Adipocyte (in vitro differentiated cells): ENCODE results near the gene SMNDC1.

ENCODE experiments used
- DNase-seq: peaks from one replicate; pipeline ENCODE4 v3.0.0-alpha.2; 2015; ENCODE audit warnings: low read depth
- H3K27me3 ChIP-seq: replicated peaks from 2 replicates; pipeline ENCODE4 v1.7.0; 2013; ENCODE audit warnings: mild to moderate bottlenecking, low read length, moderate library complexity; ENCODE audit not compliant: control insufficient read depth, insufficient read depth
- H3K36me3 ChIP-seq: 2 replicates; pipeline ENCODE4 v1.7.0; 2013; ENCODE audit warnings: low read length, mild to moderate bottlenecking, moderate library complexity; ENCODE audit not compliant: control insufficient read depth, insufficient read depth, severe bottlenecking
- H3K4me1 ChIP-seq: 2 replicates; pipeline ENCODE4 v1.7.0; 2013; ENCODE audit warnings: mild to moderate bottlenecking, low read length, moderate library complexity; ENCODE audit not compliant: control insufficient read depth, insufficient read depth
- H3K4me3 ChIP-seq: 2 replicates; pipeline ENCODE4 v1.7.0; 2013; ENCODE audit warnings: mild to moderate bottlenecking, low read length, moderate library complexity
- H3K9ac ChIP-seq: 2 replicates; pipeline ENCODE4 v1.7.0; 2013; ENCODE audit warnings: mild to moderate bottlenecking, low read length, moderate library complexity
- H3K9me3 ChIP-seq: 2 replicates; pipeline ENCODE4 v1.7.0; 2013; ENCODE audit warnings: mild to moderate bottlenecking, low read length, moderate library complexity; ENCODE audit not compliant: control insufficient read depth

SMNDC1 gene

DNA sequence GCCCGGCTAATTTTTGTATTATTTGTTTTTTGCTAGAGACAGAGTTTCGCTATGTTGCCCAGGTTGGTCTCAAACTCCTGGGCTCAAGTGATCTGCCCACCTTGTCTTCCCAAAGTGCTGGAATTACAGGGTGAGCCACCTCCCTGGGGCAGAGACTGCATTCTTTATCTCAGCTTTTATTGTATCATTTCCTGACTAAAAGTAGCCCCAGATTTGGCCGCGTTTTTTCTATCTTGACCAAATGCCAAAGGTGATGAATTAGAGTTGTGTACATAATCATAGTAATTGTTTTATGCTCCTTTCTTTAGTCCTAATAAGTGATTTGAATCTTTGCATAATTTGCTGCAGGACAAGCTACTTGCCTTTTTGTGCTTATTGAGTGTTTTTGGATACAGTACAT lies 3.1 kb upstream of the SMNDC1 start:
- Histone ChIP-seq H3K4me1 (peaks cover 16% of the 10 kb centered on the region), H3K9ac (no peak overlapping the region), H3K9me3 (no peaks in the 10 kb centered on the region), H3K4me3 (no peak overlapping the region), H3K36me3 (peaks cover 4% of the 10 kb centered on the region), H3K27me3 (no peaks in the 10 kb centered on the region)
- no peak for DNase-seq

DNA sequence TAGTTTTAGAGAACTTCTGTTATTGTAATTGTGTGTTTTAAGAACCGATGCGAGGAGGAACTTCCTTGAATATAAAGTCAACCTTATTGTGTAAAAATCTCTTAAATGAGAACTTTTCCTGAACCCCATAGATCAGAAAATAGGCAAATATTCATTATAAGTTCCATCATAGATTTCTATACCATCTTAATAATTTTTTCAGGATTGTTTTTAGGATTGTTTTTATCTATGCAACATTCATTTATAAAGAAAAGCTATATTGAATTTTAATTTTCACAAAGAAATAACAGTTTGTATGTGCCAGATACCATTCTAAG lies 1.7 kb upstream of the SMNDC1 start:
- H3K27me3 ChIP-seq, result no peaks in the 10 kb centered on the region
- H3K9ac ChIP-seq, result peak overlapping the region; percentile 98
- no peaks in the 10 kb centered on the region for H3K9me3 ChIP-seq
- peaks cover 18% of the 10 kb centered on the region for H3K36me3 ChIP-seq
- peak overlapping the region; percentile 46 for H3K4me3 ChIP-seq
- DNase-seq, result no peak
- H3K4me1 ChIP-seq, result peaks cover 25% of the 10 kb centered on the region

DNA sequence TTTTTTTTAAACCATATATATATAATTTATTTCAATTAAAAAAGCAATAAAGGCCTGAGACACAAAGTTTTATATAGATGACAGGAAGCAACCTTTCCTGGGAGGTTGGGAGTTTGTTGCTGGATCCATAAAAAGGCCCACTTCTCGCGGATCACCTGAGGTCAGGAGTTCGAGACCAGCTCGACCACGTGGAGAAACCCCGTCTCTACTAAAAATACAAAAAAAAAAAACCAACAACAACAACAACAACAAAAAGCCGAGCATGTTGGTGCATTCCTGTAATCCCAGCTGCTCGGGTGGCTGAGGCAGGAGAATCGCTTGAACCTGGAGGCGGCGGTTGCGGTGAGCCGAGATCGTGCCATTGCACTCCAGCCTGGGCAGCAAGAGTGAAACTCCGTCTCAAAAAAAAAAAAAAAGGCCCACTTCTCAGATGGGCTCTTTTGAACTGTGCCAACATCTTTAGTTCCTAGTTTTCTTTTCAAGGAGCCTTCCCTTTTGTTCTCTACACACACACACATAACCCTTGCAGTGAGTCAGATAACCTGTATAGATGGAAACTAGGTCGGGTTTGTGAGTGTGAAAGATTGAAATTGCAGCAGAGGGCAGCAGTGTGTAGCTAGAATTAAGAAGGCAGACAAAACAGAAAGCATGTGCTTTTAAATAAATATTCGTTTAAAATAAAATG lies 1.2 kb upstream of the SMNDC1 start:
- Histone ChIP-seq H3K27me3 (no peaks in the 10 kb centered on the region), H3K4me1 (peaks cover 30% of the 10 kb centered on the region), H3K9me3 (no peaks in the 10 kb centered on the region), H3K36me3 (peaks cover 23% of the 10 kb centered on the region), H3K9ac (peak overlapping the region; percentile 98), H3K4me3 (peak overlapping the region; percentile 95)
- DNase-seq, result peak; percentile 92

DNA sequence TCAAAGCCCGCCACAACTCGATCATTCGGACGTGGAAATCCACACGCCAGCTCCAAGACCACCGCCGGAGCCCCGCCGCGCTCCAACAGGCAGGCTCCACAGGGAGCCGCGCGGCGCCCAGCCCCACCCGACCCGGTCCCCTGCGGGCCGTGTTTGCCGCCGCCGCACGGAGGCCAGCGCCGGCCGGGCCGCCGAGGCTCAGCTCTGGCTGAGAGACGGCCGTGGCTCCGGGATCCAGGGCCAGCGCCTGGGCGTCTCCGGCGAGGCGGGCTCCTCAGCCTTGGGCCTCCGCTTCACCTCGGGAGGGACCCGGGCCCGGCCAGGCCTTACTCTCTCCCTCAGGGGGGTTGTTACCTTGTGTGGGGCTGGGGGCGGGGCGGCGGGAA lies 333 bp downstream of the SMNDC1 start:
- H3K4me1 ChIP-seq, result peaks cover 46% of the 10 kb centered on the region
- H3K27me3 ChIP-seq, result no peaks in the 10 kb centered on the region
- H3K9ac ChIP-seq, result peak overlapping the region; percentile 98
- no peaks in the 10 kb centered on the region for H3K9me3 ChIP-seq
- DNase-seq, result peak; percentile 77
- H3K4me3 ChIP-seq, result peak overlapping the region; percentile 95
- peaks cover 38% of the 10 kb centered on the region for H3K36me3 ChIP-seq

DNA sequence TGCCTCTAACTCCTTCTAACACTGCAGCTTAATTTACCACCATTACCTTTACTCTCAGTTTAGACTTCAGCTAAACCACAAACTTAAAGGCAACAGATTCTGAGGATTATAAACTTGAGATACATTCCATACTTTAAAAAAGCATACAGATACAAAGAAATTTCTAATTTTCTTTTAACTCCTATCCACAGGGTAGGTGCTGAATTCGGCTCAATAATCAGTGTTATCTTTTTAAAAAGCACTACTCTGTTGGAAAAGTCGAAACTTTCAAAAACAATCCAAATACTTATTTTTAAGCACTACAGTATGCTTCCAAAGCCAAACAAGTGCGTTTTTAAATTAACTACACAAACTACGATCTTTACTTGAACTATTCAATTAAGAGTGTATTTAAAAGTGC lies 1.0 kb downstream of the SMNDC1 start:
- Histone ChIP-seq H3K4me1 (peaks cover 53% of the 10 kb centered on the region), H3K9ac (peak overlapping the region; percentile 98), H3K36me3 (peaks cover 45% of the 10 kb centered on the region), H3K4me3 (peak overlapping the region; percentile 95), H3K27me3 (no peaks in the 10 kb centered on the region), H3K9me3 (no peaks in the 10 kb centered on the region)
- DNase-seq, result no peak

DNA sequence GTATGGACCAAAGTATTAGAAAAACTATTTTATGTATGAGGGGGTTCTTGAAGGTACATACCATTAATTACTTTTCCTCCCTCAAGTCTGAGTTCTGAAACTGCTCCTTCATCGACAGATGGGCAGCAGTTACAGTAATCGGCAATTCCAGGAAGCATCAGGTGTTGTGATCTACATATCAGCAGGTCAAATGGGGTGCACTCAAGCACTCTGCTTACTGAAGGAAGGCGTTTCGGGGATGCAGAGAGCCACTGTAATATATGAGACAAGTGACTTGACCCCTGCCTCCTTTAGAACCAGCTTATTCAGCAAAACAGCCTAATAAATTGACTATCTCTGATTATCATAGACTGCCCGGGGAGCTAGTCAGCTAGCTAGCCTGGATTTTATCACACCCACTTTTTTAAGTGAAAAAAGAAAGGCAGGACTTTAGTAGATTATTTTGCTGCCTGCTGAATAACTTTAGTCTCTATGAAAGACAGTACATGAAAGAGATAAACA lies 4.2 kb downstream of the SMNDC1 start:
- no peak for DNase-seq
- no peaks in the 10 kb centered on the region for H3K9me3 ChIP-seq
- H3K4me3 ChIP-seq, result no peak overlapping the region
- peaks cover 48% of the 10 kb centered on the region for H3K4me1 ChIP-seq
- H3K36me3 ChIP-seq, result peaks cover 75% of the 10 kb centered on the region
- peak overlapping the region; percentile 1 for H3K9ac ChIP-seq
- no peaks in the 10 kb centered on the region for H3K27me3 ChIP-seq

DNA sequence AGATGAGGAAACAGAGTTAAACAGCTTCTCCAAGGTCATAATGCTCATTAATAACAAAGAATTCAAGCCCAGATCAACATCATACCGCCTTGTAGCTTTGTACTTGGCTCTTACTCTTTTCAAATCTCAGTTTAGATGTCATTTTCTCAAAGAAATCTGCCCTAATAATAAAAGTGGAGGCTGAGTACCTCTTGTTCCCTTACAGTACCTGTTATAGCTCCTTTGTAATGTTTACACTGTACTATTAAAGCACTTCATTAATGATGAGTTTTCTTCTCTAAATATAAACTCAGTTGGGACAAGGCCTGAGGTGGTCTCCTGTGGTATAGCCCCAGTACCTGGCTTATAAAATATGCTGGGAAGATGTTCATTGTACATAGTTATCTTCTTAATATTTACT lies 7.8 kb downstream of the SMNDC1 start:
- H3K9ac ChIP-seq, result no peak overlapping the region
- H3K4me1 ChIP-seq, result peaks cover 36% of the 10 kb centered on the region
- no peak for DNase-seq
- H3K4me3 ChIP-seq, result no peak overlapping the region
- peaks cover 97% of the 10 kb centered on the region for H3K36me3 ChIP-seq
- no peaks in the 10 kb centered on the region for H3K27me3 ChIP-seq
- H3K9me3 ChIP-seq, result no peaks in the 10 kb centered on the region

DNA sequence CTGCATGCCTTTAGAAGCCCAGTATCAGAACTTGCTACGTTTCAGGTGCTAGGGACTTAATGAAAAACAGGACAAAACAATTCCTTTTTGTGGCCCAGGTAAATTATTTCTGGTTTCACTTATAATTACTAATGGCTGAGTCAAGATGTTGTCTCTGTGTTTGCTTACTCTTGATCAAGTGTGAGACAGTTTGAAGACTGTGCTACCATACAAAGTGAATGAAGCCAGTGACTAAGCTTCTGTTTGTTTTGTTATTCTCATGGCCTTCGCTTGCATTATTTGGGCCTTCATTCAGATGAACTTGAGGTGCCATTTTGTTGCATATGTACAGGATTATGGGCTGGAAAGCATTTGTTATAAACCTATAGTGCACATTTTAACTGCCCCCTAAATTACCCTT lies 17.9 kb downstream of the SMNDC1 start:
- DNase-seq, result no peak
- Histone ChIP-seq H3K9ac (no peak overlapping the region), H3K9me3 (no peaks in the 10 kb centered on the region), H3K4me3 (no peak overlapping the region), H3K36me3 (peaks cover 66% of the 10 kb centered on the region), H3K4me1 (peaks cover 5% of the 10 kb centered on the region), H3K27me3 (no peaks in the 10 kb centered on the region)

DNA sequence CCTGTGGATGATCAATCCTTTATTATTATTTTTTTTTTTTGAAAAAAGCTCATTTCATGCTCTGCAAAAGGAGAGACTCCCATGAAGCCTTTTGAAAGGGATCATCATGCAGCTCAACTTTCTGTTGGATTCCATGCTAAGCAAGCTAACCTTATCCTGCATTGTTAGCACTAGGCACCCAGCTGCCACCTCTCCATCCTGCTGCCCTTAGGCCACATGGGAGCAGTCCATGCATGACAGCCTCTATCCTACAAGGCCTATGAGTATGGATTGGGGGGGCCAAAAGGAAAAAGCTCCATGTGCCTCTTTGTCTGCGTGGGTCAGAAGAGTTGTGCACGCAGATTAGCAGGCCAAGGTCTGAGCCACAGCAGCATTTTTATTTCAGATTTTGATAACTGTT lies 19.2 kb downstream of the SMNDC1 start:
- Histone ChIP-seq H3K36me3 (peaks cover 52% of the 10 kb centered on the region), H3K4me3 (no peak overlapping the region), H3K27me3 (no peaks in the 10 kb centered on the region), H3K4me1 (peaks cover 7% of the 10 kb centered on the region), H3K9ac (no peak overlapping the region), H3K9me3 (no peaks in the 10 kb centered on the region)
- no peak for DNase-seq

DNA sequence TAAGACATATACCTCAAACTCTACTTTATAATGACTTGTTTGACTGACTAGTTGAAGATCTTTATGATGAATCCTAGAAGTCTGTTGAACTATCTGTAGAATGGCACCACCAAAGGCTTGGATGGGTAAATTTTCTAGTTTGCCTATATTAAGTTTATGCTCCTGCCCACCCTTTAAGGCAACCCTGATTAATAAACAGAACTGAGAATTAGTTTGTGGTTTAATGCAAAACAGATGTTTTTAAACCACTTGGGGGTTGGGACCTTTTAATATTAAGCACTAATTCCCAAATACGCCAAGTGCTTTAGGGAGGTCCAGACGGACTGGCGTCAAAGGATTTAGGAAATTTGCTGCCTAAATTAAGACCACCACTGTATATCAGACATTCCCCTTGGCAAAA lies 20.5 kb downstream of the SMNDC1 start:
- H3K4me3 ChIP-seq, result no peak overlapping the region
- H3K9ac ChIP-seq, result no peak overlapping the region
- H3K36me3 ChIP-seq, result peaks cover 40% of the 10 kb centered on the region
- H3K4me1 ChIP-seq, result peaks cover 10% of the 10 kb centered on the region
- no peaks in the 10 kb centered on the region for H3K9me3 ChIP-seq
- DNase-seq, result no peak
- H3K27me3 ChIP-seq, result no peaks in the 10 kb centered on the region

DNA sequence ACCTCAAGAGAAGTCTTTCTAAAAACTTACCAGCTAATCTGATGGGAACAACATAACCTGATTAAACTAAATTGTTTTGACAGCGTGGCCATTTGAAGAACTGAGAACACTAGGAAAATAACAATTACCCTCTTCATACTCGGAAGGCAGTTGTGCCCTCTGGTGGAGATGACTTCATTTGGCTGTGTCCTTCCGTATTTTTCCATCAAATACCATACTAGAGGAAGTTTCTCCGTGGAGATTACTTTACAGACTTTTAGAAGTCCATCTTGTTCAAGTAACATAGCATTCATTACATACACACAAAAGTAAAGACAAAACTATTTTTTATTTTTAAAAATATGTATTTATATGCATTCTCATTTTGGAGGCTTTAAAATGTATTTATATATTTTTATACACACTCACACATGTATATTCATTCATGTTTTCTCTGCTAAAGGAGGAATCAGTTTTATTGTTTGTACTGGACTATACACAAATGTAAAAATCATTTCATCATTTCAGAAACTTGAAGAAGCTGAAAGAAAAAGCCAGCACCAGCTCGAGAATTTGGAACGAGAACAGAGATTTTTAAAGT lies 25.2 kb downstream of the SMNDC1 start:
- Histone ChIP-seq H3K4me1 (peaks cover 14% of the 10 kb centered on the region), H3K9me3 (no peaks in the 10 kb centered on the region), H3K4me3 (no peak overlapping the region), H3K27me3 (no peaks in the 10 kb centered on the region), H3K36me3 (no peaks in the 10 kb centered on the region), H3K9ac (peak overlapping the region; percentile 27)
- peak; percentile 91 for DNase-seq
